ENCODE measurements around the gene CALHM5. TPM values are rescaled to one million over a fixed set of nuclear protein-coding genes. Genes with fewer than 3 reads are reported as not detected.

The CALHM5 gene
- total and polyA plus RNA-seq, 8 donors = 2.3 to 6.7 (median 5.3) TPM

DNA sequence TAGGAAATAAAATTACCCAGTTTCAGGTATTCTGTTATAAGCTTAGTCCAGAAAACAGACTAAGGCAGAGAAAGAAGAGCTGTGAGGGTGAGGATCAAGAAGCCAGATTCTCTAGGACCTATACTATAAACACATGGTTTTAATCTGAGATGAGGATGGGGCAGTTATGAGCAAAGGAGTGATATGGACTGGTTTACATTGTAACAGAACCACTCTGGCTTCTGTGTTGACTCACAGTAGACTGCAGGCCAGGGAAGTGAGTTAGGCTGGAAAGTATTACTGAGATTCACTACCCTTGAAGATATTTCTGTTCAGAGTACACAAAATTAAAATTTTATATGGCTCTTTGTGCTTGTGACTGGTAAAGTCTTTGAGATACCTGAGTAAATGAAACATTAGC lies 56.7 kb downstream of the CALHM5 start:
- TF ChIP-seq, protein P1, sequence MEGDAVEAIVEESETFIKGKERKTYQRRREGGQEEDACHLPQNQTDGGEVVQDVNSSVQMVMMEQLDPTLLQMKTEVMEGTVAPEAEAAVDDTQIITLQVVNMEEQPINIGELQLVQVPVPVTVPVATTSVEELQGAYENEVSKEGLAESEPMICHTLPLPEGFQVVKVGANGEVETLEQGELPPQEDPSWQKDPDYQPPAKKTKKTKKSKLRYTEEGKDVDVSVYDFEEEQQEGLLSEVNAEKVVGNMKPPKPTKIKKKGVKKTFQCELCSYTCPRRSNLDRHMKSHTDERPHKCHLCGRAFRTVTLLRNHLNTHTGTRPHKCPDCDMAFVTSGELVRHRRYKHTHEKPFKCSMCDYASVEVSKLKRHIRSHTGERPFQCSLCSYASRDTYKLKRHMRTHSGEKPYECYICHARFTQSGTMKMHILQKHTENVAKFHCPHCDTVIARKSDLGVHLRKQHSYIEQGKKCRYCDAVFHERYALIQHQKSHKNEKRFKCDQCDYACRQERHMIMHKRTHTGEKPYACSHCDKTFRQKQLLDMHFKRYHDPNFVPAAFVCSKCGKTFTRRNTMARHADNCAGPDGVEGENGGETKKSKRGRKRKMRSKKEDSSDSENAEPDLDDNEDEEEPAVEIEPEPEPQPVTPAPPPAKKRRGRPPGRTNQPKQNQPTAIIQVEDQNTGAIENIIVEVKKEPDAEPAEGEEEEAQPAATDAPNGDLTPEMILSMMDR (IDR thresholded peaks at IDR 0.05) = no peak
- no peaks in the 10 kb centered on the region for H3K9me3 ChIP-seq
- H3K4me1 ChIP-seq = peaks cover 7 to 32% of the 10 kb centered on the region in 2 donors
- no peak overlapping the region for H3K4me3 ChIP-seq
- no peak overlapping the region for H3K27ac ChIP-seq
- ATAC-seq (no peak), DNase-seq (no peak)
- H3K36me3 ChIP-seq = no peaks in the 10 kb centered on the region
- intact Hi-C loops (cut with DNase I) = no loop called here
- H3K27me3 ChIP-seq = peaks cover 0 to 8% of the 10 kb centered on the region in 2 donors

DNA sequence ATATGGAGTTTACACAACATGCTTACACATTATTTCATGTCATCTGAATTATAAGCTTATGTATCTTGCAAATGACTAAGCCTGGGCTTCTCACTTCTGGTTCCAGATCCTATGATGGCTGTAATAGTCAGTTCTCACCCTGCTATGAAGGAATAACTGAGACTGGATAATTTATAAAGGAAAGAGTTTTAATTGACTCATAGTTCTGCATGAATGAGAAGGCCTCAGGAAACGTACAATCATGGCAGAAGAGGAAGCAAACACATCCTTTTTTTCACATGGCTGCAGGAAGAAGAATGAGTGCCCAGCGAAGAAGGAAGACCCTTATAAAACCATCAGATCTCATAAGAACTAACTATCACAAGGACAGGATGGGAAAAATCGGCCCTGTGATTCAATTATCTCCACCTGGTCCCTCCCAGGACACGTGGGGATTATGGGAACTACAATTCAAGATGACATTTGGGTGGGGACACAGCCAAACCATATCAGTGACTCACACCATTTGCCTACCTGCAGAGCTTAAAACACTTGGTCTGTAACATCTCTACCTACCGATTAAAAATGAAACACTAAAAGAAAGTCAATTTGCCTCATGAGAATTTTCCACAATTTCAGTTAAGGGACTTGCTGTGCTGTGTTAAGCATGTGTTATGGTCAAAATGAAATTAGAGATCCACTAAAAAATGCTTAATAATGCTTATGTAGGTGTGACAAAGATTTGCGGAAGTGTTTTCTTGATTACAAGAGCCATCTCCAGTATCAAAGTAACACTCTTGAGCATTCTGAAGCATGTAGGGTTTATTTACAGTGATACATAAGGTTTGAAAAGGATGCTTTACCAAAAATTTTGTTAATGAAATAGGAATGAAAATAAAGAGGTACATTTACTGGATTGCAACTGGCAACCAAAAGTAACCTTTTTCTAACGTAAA lies 57.6 kb downstream of the CALHM5 start:
- Histone ChIP-seq H3K9me3 (no peaks in the 10 kb centered on the region), H3K36me3 (no peaks in the 10 kb centered on the region), H3K4me3 (no peak overlapping the region), H3K27ac (peak overlapping the region in 1 of 2 donors; percentile 43), H3K27me3 (peaks cover 0 to 8% of the 10 kb centered on the region in 2 donors), H3K4me1 (peaks cover 9 to 42% of the 10 kb centered on the region in 2 donors)
- intact Hi-C loops (cut with DNase I) = no loop called here
- ATAC-seq = no peak
- no peak for DNase-seq
- TF ChIP-seq, protein P1 (IDR thresholded peaks at IDR 0.05) = no peak

DNA sequence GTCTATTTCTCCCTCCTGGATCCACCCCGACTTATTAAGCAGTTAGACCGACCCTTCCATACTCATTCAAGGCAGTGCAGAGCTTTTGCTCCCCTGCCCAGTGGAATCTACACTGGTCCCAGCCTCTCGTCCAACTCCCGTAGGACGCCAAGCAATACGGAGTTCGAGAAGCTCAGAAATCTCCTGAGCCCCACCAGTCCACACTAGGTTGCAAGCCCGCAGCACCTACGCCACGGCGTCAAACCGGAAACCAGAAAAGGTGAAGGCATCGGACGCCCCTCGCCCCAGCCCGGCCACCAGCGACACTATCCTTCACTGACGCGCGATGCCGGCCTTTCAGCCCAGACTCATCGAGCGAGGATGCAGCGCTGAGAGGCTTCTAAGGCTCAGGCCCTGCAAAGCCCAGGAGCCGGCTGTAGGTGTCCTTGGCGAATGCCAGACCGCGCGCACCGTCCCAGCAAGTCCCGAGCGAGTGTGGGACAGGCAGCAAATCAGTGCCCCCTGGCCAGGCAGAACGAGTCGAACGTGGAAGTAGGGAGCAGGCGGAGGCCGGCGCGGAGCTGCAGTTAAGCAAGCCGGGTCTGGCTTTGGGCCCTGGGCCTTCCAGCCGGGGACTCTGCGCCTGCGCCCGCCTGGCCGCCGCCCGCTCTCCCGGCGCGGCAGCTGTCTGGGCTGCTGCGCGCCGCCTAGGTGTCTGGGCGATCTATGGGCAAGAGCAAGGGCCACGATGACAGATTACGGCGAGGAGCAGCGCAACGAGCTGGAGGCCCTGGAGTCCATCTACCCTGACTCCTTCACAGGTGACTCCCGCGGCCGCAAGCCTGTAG lies 59.6 kb downstream of the CALHM5 start, which contains the start of gene RWDD1:
Gene RWDD1, plus strand, starts transcription at position 649 of the 827 bp plus-strand sequence. Its CDS starts 79 bp downstream, at position 728.
- peak; percentile 99 for ATAC-seq
- Histone ChIP-seq H3K9me3 (no peaks in the 10 kb centered on the region), H3K36me3 (peaks cover 0 to 5% of the 10 kb centered on the region in 2 donors), H3K27me3 (no peaks in the 10 kb centered on the region), H3K27ac (peak within 1 kb of the TSS; percentile 85 to 92), H3K4me1 (peaks cover 9 to 43% of the 10 kb centered on the region in 2 donors), H3K4me3 (peak within 1 kb of the TSS; percentile 76 to 77)
- intact Hi-C loops (cut with DNase I) = no loop called here
- TF ChIP-seq, protein P1 (IDR thresholded peaks at IDR 0.05) = no peak
- DNase-seq = peak; percentile 97 to 100 (median 99)

DNA sequence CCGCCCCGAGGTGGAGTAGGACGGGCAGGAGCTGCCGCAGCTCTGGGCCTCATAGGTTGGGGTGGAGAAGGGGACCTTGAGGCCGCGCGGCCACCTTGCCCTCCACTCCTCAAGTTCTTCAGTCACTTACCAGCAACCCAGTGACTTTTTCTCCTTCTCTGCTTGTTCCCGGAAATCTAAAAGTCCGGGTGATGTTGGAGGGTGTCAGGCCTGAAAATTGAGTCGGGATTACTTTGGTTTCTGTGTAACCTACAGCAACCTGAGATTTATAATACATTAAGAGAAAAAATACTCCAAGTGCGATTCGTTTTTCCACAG lies 60.2 kb downstream of the CALHM5 start:
- DNase-seq = no peak
- no peaks in the 10 kb centered on the region for H3K9me3 ChIP-seq

More for the DNA sequence above, 60.2 kb downstream of the CALHM5 start:
- Histone ChIP-seq H3K27me3 (no peaks in the 10 kb centered on the region), H3K27ac (peak overlapping the region; percentile 85 to 92), H3K4me3 (peak overlapping the region; percentile 76 to 77), H3K4me1 (peaks cover 9 to 43% of the 10 kb centered on the region in 2 donors), H3K36me3 (peaks cover 0 to 10% of the 10 kb centered on the region in 2 donors)
- no peak for ATAC-seq
- TF ChIP-seq, protein P1 (IDR thresholded peaks at IDR 0.05) = no peak
- intact Hi-C loops (cut with DNase I) = no loop called here

Measured in left lung (tissue), 10 donors.